PC-3 (cell line): ENCODE results near the gene DHRS7.

Experiments used
- EZH2phosphoT487 ChIP-seq: fragments of 300-600 bp; sonication (generic); IDR thresholded peaks from 2 replicates; pipeline ENCODE4 v1.6.1; 2018; ENCODE audit warnings: mild to moderate bottlenecking, antibody characterized with exemption, low read length, borderline replicate concordance
- TF ChIP-seq, protein P1 (sequence below): fragments of 300-600 bp; sonication (generic); conservative IDR thresholded peaks from 2 replicates; pipeline ENCODE4 v1.5.1; 2017; ENCODE audit warnings: antibody characterized with exemption, low read depth, mild to moderate bottlenecking, low read length

- no peak for TF ChIP-seq EZH2phosphoT487
- TF ChIP-seq, protein P1, sequence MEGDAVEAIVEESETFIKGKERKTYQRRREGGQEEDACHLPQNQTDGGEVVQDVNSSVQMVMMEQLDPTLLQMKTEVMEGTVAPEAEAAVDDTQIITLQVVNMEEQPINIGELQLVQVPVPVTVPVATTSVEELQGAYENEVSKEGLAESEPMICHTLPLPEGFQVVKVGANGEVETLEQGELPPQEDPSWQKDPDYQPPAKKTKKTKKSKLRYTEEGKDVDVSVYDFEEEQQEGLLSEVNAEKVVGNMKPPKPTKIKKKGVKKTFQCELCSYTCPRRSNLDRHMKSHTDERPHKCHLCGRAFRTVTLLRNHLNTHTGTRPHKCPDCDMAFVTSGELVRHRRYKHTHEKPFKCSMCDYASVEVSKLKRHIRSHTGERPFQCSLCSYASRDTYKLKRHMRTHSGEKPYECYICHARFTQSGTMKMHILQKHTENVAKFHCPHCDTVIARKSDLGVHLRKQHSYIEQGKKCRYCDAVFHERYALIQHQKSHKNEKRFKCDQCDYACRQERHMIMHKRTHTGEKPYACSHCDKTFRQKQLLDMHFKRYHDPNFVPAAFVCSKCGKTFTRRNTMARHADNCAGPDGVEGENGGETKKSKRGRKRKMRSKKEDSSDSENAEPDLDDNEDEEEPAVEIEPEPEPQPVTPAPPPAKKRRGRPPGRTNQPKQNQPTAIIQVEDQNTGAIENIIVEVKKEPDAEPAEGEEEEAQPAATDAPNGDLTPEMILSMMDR = no peak
Measured at GRCh38 chr14:60101786-60102185, 63.4 kb downstream of the DHRS7 start.
